NCI-H524 (cell line): Measurements from ENCODE around the gene AS3MT.
"Not testable (repeated sequence)": the region's sequence is repeated elsewhere in the genome, so short reads cannot be mapped to it uniquely, and the experiment has no call there.

Experiments
- DNase-seq, 2 experiments: peaks; one replicate each; lab custom pipeline; 2025; lab: John Stamatoyannopoulos, UW

The AS3MT gene, protein sequence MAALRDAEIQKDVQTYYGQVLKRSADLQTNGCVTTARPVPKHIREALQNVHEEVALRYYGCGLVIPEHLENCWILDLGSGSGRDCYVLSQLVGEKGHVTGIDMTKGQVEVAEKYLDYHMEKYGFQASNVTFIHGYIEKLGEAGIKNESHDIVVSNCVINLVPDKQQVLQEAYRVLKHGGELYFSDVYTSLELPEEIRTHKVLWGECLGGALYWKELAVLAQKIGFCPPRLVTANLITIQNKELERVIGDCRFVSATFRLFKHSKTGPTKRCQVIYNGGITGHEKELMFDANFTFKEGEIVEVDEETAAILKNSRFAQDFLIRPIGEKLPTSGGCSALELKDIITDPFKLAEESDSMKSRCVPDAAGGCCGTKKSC

DNA sequence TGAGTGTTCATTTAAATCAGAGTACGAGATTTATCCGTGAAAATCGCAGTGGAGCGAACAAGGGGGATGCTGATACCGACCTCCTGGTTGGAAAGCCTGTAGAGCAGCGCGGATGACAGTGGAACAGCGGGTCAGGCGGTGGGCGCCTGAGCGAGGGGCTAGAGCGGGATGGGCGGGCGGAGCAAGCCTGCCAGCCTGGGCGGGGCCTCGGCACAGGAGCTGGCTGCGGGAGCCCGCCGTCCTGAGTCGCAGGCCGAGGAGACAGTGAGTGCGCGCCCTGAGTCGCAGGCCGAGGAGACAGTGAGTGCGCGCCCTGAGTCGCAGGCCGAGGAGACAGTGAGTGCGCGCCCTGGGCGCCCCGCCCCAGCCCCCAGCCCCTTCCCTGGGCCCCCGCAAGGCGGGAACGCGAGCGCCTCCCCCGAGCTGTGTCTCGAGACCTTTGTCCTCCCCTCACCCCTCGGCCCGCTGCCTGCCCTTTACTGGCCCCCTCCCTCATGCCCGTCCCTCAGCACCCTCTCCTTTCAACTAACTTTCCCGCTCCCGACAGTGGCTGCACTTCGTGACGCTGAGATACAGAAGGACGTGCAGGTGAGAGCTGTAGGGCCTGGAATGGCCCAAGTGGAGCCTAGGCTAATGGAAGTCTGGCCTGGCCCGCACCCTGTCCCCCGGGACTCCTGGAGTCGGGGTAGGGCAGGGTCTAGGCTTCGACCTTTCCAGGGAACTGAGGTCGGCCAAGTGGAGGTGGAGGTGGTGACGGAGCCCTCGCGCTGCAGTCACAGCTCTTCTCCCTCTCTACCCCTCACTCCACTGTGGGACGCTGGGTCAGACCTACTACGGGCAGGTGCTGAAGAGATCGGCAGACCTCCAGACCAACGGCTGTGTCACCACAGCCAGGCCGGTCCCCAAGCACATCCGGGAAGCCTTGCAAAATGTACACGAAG is at the start of gene AS3MT:
Gene AS3MT (plus strand): TSS at position 213 of the 941 bp plus-strand sequence. CDS start 123 bp downstream, at position 336.
- DNase-seq, result peak in 1 of 2 experiments; percentile 30

DNA sequence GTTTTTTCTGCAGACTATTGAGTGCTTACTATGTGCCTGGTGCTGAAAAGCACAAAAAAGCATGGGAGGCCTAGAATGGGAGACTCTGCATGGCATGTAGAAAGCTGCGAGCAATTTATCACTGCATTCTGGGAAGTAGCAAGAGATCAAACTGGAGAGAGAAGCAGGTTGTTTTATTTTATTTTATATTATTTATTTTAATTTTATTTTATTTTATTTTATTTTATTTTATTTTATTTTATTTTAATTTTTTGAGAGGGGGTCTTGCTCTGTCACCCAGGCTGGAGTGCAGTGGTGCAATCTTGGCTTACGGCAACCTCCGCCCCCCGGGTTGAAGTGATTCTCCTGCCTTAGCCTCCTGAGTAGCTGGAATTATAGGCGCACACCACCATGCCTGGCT is 49.3 kb upstream of the AS3MT start:
- not testable (repeated sequence) for DNase-seq

DNA sequence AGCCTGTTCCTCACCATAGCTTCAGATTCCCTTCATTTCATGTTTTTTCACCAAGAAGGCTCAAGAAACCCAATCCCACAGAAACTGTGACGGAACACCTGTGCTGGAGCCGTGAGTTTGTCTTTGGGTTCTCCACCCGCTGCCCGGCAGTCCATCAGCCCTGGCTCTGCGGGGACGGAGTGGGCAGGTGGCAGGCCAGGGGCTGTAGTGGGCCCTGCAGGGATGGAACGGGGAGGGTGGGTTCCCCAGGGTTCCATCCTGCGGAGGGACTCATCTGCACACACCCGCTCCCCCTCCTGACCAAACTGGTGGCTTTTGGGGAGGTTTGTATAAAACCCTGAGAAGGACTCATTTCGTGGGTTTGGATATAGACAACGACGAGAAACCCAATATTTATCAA is 47.0 kb upstream of the AS3MT start:
- DNase-seq, result no peak

DNA sequence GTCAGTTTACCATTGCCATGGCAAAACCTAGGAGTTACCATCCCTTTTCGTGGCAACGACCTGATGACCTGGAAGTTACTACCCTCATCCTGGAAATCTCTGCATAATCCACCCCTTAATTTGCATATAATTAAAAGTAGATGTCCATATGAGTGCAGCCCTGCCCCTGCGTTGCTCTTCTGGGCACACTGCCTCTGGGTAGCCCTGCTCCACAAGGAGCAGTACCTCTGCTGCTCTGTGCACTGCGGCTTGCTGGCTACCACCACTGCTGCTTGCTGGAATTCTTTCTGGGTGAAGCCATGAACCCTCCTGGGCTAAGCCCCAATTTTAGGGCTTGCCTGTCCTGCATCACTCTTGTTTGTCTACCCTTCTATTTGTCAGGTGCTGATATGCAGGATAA is 44.6 kb upstream of the AS3MT start:
- DNase-seq, result no peak

DNA sequence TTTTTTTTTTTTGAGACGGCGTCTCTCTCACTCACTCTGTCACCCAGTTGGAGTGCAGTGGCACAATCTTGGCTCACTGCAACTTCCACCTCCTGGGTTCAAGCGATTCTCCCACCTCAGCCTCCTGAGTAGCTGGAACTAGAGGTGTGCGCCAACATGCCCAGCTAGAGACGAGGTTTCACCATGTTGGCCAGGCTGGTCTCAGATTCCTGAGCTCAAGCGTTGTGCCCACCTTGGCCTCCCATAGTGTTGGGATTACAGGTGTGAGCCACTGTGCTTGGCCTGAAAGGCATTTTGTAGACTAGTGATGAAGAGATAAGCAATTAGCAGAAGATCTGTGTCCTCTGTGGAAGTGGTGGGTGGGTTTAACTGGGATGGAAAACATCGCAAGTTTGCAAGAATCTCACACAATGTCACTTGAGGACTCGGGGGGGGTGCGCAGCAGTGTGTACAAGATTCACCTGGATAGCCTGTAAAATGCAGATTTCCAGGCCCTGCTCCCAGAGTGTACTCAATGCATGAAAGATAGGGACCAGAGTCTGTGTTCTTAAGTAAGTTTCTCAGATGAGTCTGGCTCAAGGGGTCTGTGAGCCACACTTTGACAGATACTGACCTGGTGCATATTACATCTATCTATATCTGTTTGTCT is 43.0 kb upstream of the AS3MT start:
- DNase-seq, result no peak

DNA sequence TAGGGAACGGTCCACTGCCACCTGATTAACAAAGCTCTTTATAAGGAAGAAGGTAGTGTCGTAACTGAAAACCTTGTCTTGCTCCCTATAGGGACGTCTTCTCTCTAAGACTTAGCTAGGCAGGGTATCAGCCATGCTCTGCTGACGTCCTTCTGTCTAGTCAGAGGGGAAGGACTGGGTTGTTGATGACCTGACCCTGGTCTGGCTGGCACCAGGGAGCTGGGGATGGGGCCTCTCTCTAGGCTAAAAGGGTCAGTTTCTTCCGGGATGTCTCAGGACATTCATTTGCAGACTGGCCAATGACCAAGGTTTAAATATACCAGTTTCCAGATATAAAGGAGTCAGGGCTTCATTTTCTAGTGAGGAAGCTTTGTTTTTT is 41.7 kb upstream of the AS3MT start:
- DNase-seq, result no peak

DNA sequence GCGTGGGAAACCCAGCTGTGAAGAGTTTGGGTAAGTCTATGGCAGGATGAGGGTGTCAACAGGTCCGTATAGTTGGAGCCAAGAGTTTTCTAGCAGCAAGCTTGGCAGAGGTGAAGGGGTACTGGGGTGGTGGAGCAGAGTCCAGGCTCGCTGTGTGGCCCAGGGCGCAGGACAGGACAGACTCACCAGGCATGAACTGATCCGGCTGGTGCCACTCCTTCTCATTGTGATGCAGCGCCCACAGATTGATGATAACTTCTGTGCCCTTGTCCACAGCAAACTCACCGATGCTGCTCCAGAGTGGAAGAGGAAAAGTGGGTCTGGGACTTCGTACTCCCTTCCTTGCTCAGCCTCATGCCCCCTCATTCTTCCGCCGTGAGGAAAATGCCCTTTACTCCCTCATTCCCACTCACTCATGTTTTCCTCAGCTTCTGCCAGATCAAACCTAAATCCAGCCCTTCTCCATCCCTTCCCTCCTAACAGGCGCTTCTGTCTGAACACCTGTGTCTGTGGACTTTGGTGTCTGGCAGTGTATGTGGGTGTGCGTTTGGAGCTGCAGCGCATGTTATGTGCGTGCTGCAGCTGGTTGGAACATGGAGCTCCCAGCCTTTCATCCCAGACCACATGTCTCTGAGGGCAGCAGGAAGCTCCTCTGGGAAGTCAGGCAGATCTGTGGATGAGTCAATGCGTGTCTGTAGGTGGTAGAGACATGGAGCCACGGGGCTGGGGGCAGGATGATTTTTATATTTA is 37.8 kb upstream of the AS3MT start:
- no peak for DNase-seq

DNA sequence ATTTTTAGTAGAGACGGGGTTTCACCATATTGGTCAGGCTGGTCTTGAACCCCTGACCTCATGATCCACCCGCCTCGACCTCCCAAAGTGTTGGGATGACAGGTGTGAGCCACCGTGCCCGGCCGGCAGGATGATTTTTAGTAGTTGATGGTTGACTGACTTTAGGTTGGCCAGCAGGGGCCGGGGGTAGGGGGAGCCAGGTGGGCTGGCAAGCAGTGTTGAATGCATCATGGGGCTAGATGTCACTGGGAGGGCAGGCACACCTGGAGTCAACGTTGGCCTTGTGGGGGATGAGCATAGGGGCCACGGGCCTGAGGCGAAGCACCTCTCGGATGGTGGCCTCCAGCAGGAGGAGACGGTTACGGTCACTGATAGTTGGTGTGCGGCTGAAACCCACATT is 37.0 kb upstream of the AS3MT start:
- no peak for DNase-seq

DNA sequence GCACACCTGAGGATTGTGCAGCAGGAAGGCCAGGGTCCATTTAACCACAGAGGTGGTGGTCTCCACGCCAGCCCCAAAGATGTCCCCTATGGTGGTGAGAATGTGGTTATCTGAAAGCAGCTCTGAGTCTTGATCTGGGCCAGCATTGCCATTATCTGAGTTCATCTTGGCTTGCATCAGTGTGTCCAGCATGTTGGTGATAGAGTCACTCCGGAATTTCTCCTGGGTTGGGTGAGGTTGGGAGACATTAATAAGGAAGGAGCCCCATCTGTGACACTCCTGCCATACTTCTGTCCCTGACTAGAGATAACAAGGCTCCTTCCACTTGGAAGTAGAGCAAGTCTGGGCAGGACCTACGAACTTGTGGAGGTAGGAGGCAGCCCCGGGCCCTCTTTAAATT is 36.3 kb upstream of the AS3MT start:
- DNase-seq, result no peak

DNA sequence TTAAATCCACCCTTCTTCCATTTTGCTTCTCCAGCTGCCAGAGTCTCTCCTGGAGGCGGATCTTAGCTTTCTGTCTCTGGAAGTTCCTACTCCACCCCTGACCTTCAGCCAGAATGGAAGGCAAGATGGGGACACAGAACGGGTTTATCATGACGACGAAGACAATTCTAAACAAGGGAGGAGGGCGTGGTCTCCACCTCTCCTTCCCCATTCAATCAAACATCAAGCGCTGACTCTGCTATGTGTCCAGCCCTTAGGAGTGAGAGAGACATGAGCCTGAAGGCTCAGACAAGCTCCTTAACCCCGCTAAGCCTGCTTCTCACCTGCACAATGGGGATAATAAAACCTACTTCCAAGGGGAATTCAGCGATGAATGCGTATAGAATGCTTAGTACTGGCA is 35.1 kb upstream of the AS3MT start:
- no peak for DNase-seq

DNA sequence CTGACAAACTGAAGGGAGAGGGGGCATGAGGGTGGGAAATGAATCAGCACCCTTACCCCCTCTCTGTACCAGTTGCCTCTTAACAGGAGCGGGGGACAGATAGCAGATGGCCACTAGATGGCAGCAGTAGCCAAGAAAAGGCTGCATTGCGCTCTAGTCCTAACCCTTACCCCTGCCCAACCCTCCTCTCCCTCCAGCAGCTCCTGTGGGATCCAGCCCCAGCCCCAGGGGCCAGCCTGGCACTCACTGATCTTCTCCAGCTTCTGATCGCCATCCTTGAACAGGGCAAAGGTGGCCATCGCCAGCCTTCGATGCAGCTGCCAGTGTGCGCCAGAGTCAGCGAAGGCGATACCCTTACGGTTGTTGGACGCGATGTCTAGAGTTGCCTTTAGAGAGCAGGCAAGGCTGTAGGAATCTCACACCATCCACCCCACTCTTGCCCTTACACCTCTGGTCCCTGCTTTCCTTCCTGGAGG is 34.2 kb upstream of the AS3MT start:
- peak; percentile 22 to 35 for DNase-seq

DNA sequence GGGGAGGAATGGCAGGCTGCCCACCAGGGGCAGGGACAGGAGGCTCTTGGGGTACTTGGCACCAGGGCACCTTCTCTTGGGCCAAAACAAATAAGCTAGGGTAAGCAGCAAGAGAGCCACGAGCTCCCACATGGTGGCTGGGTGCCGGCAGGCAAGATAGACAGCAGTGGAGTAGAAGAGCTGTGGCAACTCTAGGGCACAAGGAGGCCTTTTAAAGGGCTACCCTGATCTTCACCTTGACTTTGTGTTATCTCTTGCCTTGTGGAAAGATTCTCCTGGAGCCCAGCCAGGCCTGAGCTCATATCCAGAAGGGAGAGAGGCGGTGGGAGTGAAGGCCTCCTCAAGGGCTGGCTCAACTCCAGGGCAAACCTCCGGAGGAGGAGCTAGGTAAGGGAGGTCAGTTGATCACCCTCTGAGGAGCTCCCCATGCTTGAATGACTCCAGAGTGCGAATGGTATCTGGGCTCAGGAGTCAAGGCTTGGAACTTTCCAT is 32.0 kb upstream of the AS3MT start, which contains the start of gene CYP17A1:
Gene CYP17A1 (minus strand): TSS at position 184 of the 492 bp plus-strand sequence. CDS start 52 bp downstream, at position 132.
- no peak for DNase-seq

DNA sequence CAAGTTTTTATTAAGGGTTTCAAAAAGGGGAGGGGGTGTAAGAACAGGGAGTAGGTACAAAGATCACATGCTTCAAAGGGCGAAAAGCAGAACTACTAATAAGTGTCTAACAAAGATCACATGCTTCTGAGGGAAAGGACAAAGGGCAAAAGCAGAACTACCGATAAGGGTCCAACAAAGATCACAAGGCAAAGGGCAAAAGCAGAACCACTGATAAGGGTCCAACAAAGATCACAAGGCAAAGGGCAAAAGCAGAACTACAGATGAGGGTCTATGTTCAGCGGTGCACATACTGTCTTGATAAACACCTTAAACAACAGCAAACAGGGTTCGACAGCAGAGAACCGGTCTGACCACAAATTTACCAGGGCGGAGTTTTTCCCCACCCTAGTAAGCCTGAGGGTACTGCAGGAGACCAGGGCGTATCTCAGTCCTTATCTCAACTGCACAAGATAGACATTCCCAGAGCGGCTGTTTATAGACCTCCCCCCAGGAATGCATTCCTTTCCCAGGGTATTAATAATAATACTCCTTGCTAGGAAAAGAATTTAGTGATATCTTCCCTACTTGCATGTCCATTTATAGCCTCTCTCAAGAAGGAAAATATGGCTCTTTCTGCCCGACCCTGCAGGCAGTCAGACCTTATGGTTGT is 30.9 kb upstream of the AS3MT start:
- DNase-seq, result not testable (repeated sequence)

DNA sequence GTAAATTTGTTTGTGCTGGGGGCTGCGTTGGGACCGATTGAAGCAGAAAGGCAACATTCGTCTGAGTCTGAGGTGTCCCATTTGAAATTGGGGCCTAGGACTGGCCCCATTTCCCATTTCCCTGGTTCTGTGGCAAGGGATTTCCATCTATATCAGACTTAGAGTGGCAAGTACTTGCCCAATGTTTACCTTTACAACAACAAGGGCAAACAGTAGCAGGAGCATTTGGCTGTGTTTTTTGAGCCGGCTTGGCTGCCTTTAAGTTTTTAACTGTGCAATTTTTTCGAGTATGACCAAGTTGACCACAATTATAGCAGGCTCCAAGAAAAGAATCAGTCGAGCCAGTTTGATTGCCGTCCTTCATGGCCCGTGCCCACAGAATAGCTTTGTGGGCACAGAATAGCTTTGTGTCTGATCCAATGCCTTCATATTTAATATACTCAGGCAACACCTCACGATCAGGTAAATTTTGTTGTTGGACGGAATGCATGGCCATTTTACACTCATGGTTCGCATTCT is 27.4 kb upstream of the AS3MT start:
- no peak for DNase-seq

DNA sequence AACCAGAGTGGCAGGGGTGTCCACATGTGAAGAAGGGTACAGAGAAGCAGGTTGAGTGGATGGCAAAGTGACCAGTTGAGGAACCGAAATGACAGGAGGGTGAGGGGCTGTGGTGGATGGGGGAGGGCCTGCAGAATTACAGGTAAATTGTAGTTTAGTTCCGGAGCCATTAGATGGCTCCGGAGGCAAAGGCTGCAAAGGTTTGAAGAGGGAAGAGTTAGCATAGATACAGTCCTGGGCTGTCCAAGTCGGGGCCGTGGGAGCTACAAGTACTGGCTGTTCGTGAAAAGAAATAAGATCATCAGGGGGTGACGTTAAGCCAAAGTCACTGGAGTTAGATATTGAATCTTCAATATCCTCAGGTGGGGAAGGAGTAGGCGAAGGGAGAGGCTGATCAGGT is 26.1 kb upstream of the AS3MT start:
- DNase-seq, result not testable (repeated sequence)

DNA sequence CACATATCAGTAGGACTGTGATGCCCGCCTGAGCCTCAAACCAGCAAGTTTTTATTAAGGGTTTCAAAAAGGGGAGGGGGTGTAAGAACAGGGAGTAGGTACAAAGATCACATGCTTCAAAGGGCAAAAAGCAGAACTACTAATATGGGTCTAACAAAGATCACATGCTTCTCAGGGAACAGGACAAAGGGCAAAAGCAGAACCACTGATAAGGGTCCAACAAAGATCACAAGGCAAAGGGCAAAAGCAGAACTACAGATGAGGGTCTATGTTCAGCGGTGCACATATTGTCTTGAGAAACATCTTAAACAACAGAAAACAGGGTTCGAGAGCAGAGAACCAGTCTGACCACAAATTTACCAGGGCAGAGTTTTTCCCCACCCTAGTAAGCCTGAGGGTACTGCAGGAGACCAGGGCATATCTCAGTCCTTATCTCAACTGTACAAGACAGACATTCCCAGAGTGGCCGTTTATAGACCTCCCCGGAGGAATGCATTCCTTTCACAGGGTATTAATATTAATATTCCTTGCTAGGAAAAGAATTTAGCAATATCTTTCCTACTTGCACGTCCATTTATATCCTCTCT is 25.0 kb upstream of the AS3MT start:
- DNase-seq, result not testable (repeated sequence)

DNA sequence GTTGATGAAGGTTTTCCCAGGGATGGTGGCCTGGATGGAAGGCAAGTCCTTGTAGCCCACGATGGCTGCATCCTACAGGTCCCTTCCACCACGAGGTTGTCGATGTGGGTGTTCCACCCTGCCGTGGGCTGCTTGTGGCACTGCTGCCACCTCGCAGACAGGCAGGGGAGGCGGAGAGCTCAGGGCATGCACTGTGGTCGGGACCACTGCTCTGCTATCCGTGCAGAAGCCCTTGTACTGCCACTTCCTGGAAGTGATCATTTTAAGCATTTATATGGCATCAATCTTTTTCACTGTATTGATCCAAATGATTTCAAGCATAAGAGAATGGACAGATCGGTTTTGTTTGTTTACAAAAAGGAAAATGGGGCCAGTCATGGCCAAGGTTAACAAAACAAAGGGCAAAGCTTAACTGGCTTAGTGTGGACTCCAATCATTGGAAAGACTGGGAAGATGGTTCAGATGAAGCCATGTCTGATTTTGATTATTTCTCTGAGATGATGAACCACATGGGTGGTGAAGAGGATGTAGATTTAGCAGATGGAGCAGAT is 23.8 kb upstream of the AS3MT start:
- no peak for DNase-seq

DNA sequence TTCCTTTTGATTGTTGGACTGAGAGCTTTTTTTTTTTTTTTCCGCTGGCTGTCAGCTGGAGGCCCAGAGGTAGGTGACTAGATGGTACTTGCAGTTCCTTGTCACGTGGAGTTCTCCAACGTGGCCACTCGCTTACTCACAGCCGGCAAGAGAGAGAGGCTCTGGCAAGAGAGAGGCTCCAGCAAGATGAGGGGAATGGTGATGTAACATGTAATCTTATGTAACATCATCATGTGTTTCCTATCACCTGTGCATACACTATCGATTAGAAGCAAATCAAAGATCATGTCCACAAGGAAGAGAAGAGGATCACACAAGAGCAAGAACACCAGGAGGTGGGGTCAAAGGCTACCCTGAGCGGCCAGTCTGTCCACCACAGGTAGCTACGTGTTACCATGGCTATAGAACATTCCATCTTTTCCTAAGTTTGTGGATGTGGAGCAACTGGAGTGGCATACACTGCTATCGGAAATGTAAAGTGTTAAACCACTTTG is 19.2 kb upstream of the AS3MT start:
- DNase-seq, result no peak

DNA sequence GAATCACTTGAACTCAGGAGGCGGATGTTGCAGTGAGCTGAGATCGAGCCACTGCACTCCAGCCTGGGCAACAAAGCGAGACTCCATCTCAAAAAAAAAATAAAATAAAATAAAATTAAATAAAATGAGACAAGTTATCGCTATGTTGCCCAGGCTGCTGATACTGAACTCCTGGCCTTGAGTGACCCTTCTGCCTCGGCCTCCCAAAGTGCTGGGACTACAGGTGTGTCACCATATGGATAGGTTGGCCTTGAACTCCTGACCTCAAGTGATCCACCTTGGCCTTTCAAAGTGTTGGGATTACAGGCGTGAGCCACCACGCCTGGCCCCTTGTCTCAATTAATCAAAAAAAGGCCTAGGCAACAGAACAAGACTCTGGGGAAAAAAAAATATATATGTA is 16.0 kb upstream of the AS3MT start:
- not testable (repeated sequence) for DNase-seq
